Keratinocyte (primary cell): ENCODE measurements around the gene LLGL1. TPM values are rescaled to one million over a fixed set of nuclear protein-coding genes. Genes with fewer than 3 reads are reported as not detected.

ENCODE experiments used
- DNase-seq: peaks from one replicate; pipeline ENCODE4 v3.0.0-alpha.2; 2011; ENCODE audit warnings: low read depth, missing footprints, low spot score
- FAIRE-seq: peaks from 2 replicates; lab custom pipeline; 2011; peaks lifted over from hg19 to GRCh38; lab: Jason Lieb, UNC
- H2AFZ ChIP-seq: 2 replicates; pipeline ENCODE4 v1.6.0; 2012; ENCODE audit warnings: low read length, control low read depth, inconsistent platforms; ENCODE audit not compliant: control insufficient read depth
- H3K27ac ChIP-seq: 2 replicates; pipeline ENCODE4 v1.5.1; 2011; ENCODE audit warnings: low read length; ENCODE audit not compliant: control insufficient read depth, insufficient read depth
- H3K27me3 ChIP-seq: 3 replicates; pipeline ENCODE4 v1.6.0; 2011; ENCODE audit warnings: low read length; ENCODE audit not compliant: control insufficient read depth, insufficient read depth; ENCODE audit errors: extremely low read depth
- H3K36me3 ChIP-seq, 2 experiments: 2 replicates in 1 of 2; 3 replicates in 1 of 2; pipeline ENCODE4 v1.5.1; 2011; ENCODE audit warnings: low read length in 2 of 2, mild to moderate bottlenecking in 1 of 2; ENCODE audit not compliant: control insufficient read depth in 2 of 2, insufficient read depth in 2 of 2; ENCODE audit errors: extremely low read depth in 1 of 2
- H3K4me1 ChIP-seq: 3 replicates; pipeline ENCODE4 v1.5.1; 2011; ENCODE audit warnings: low read length; ENCODE audit not compliant: control insufficient read depth, insufficient read depth; ENCODE audit errors: extremely low read depth
- H3K4me2 ChIP-seq: 3 replicates; pipeline ENCODE4 v1.6.0; 2011; ENCODE audit warnings: low read depth, low read length; ENCODE audit not compliant: control insufficient read depth, insufficient read depth; ENCODE audit errors: extremely low read depth
- H3K4me3 ChIP-seq, 3 experiments: fragments of 200-600 bp in 1 of 3; sonication (generic) in 1 of 3; 2 replicates in 2 of 3; 3 replicates in 1 of 3; pipeline ENCODE4 v1.5.1; 2011 to 2016; ENCODE audit warnings: low read length in 3 of 3, mild to moderate bottlenecking in 3 of 3, control low read depth in 2 of 3, inconsistent platforms in 1 of 3, low read depth in 1 of 3, mixed read lengths in 1 of 3, mixed run types in 1 of 3, moderate library complexity in 1 of 3; ENCODE audit not compliant: control insufficient read depth in 2 of 3, insufficient read depth in 2 of 3; ENCODE audit errors: extremely low read depth in 1 of 3
- H3K79me2 ChIP-seq: 2 replicates; pipeline ENCODE4 v1.6.0; 2012; ENCODE audit warnings: low read length; ENCODE audit not compliant: control insufficient read depth, insufficient read depth
- H3K9ac ChIP-seq: 3 replicates; pipeline ENCODE4 v1.6.0; 2011; ENCODE audit warnings: low read length; ENCODE audit not compliant: control insufficient read depth, insufficient read depth; ENCODE audit errors: extremely low read depth
- H3K9me1 ChIP-seq: 3 replicates; pipeline ENCODE4 v1.6.0; 2011; ENCODE audit warnings: low read length; ENCODE audit not compliant: control insufficient read depth, insufficient read depth; ENCODE audit errors: extremely low read depth
- H3K9me3 ChIP-seq: 2 replicates; pipeline ENCODE4 v1.5.1; 2012; ENCODE audit warnings: low read depth, low read length; ENCODE audit not compliant: control insufficient read depth
- H4K20me1 ChIP-seq: 3 replicates; pipeline ENCODE4 v1.6.0; 2011; ENCODE audit warnings: low read length; ENCODE audit not compliant: control insufficient read depth, insufficient read depth; ENCODE audit errors: extremely low read depth
- EZH2 ChIP-seq: IDR thresholded peaks from one replicate; pipeline ENCODE4 v1.6.1; 2012; ENCODE audit warnings: inconsistent platforms, mild to moderate bottlenecking, low read length, moderate library complexity
- dilution Hi-C: fragments of 300-500 bp; cut with MboI; formaldehyde crosslinking; loops from one replicate; pipeline ENCODE4 v1.7.0; 2020; ENCODE audit warnings: low sequenced_read_pairs; ENCODE audit not compliant: extremely low pct_ligation_motif_present
- polyA plus RNA-seq, 5 experiments: library from polyadenylated mRNA; depleted of rRNA in 3 of 5; stranded (reverse) in 3 of 5; stranded (forward) in 1 of 5; unstranded in 1 of 5; fragments of >200 nt; gene quantifications; 1 replicate in 1 of 5; 2 replicates in 3 of 5; 3 replicates in 1 of 5; pipeline versions ENCODE4 v1.2.1 to v1.2.3, GENCODE V29; 2011 to 2012; ENCODE audit warnings: missing spikeins in 2 of 5, low read depth in 1 of 5, low replicate concordance in 1 of 5
- TF ChIP-seq, protein P1 (sequence below), 3 experiments: IDR thresholded peaks in 1 of 3; conservative IDR thresholded peaks in 1 of 3; optimal IDR thresholded peaks in 1 of 3; 2 replicates in 2 of 3; 3 replicates in 1 of 3; pipeline versions ENCODE3 to v1.5.1; 2011; ENCODE audit warnings: low read length in 3 of 3, mild to moderate bottlenecking in 3 of 3, moderate library complexity in 2 of 3, control low read depth in 1 of 3, inconsistent platforms in 1 of 3; ENCODE audit not compliant: insufficient read depth in 2 of 3; ENCODE audit errors: extremely low read depth in 1 of 3

The LLGL1 gene
- polyA plus RNA-seq, 1 donor (not counting 4 experiments of a cell fraction or from before 2014, with no cell fraction given) = 13.8 TPM

DNA sequence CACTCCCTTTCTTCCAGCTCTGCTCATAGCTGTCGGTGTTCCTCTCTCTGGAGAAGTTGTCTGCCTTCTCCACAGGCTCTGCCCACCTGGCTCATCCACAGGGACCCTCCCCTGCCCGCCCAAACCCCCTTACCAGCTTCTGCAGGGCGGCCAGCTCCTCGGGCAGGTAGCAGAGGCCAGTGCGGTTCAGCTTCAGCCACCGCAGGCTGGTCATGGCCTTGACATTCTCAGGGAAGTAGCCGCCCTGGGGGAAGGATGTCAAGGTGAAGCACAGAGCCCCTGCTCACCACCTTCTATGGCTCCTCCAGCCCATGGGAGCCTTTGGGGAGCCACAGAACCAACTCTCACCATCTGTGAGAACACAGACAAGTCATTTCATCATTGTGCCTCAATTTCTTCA lies 31.3 kb downstream of the LLGL1 start:
- H4K20me1 ChIP-seq = peaks cover 12% of the 10 kb centered on the region

DNA sequence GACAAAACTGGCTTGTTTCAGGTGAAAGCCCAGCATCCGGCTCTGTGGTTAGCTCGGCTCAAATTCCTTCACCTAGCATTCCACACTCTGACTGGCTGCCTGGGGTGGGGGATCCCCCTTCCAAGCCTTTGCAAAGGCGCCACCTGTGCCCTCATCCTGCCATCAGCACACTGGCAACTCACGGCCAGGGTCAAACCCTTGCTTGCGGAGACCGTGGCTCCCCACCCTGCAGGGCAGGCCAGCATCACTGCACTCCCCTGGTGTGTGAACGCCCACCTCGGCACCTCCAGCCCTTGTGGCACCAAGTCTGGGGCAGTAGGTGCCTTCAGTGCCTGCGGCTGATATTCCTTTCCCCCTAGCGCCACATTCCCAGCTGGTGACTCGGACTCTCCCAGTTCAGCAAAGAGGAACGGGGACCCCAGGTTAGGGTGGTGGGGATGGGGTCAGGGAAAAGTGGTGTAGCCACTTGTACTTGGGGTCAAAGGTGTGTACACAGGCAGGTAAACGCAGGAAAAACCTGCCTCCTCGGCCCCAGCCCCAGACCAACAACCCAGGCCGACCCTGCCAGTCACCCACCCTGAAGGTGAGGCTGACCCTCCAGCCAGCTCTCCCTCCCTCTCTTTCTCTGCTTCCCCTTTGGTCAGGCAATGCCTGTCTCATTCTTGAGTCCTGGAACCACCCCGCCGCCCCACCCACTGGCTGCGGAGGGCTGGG lies 32.0 kb downstream of the LLGL1 start:
- H4K20me1 ChIP-seq = peaks cover 12% of the 10 kb centered on the region
- no peaks in the 10 kb centered on the region for H3K9me3 ChIP-seq
- TF ChIP-seq, protein P1, sequence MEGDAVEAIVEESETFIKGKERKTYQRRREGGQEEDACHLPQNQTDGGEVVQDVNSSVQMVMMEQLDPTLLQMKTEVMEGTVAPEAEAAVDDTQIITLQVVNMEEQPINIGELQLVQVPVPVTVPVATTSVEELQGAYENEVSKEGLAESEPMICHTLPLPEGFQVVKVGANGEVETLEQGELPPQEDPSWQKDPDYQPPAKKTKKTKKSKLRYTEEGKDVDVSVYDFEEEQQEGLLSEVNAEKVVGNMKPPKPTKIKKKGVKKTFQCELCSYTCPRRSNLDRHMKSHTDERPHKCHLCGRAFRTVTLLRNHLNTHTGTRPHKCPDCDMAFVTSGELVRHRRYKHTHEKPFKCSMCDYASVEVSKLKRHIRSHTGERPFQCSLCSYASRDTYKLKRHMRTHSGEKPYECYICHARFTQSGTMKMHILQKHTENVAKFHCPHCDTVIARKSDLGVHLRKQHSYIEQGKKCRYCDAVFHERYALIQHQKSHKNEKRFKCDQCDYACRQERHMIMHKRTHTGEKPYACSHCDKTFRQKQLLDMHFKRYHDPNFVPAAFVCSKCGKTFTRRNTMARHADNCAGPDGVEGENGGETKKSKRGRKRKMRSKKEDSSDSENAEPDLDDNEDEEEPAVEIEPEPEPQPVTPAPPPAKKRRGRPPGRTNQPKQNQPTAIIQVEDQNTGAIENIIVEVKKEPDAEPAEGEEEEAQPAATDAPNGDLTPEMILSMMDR (optimal IDR thresholded peaks at IDR 0.05 in 1 of 3, IDR thresholded peaks at IDR 0.05 in 1 of 3, conservative IDR thresholded peaks at IDR 0.05 in 1 of 3; ENCODE audit: extremely low read depth in 1 of 3, insufficient read depth in 2 of 3, low read length in 3 of 3) = peak in 1 of 3 experiments; percentile 29
- TF ChIP-seq EZH2 = no peak
- H3K79me2 ChIP-seq = peaks cover 65% of the 10 kb centered on the region
- H3K36me3 ChIP-seq = peaks cover 36 to 39% of the 10 kb centered on the region in 2 experiments
- H3K4me2 ChIP-seq = peak overlapping the region; percentile 89
- no peaks in the 10 kb centered on the region for H3K27me3 ChIP-seq
- H3K4me1 ChIP-seq = peaks cover 33% of the 10 kb centered on the region
- peak overlapping the region; percentile 77 to 84 (median 81) for H3K4me3 ChIP-seq
- H3K9me1 ChIP-seq = peaks cover 7% of the 10 kb centered on the region
- dilution Hi-C loops = no loop called here
- H2AFZ ChIP-seq = no peak overlapping the region
- H3K9ac ChIP-seq = peak overlapping the region; percentile 81
- FAIRE-seq (peak; percentile 82), DNase-seq (no peak)
- peak overlapping the region; percentile 87 for H3K27ac ChIP-seq

More for the DNA sequence above, 31.3 kb downstream of the LLGL1 start:
- Histone ChIP-seq H3K9ac (peak overlapping the region; percentile 36), H3K27ac (peak overlapping the region; percentile 57), H3K79me2 (peaks cover 59% of the 10 kb centered on the region), H3K4me1 (peaks cover 31% of the 10 kb centered on the region), H3K4me3 (peak overlapping the region; percentile 77 to 84 (median 81)), H3K27me3 (no peaks in the 10 kb centered on the region), H3K9me1 (peaks cover 7% of the 10 kb centered on the region), H3K36me3 (peaks cover 42 to 45% of the 10 kb centered on the region in 2 experiments), H2AFZ (no peak overlapping the region), H3K9me3 (no peaks in the 10 kb centered on the region), H3K4me2 (peak overlapping the region; percentile 89)
- dilution Hi-C loops = no loop called here
- no peak for FAIRE-seq
- TF ChIP-seq, protein P1 (optimal IDR thresholded peaks at IDR 0.05 in 1 of 3, IDR thresholded peaks at IDR 0.05 in 1 of 3, conservative IDR thresholded peaks at IDR 0.05 in 1 of 3; ENCODE audit: extremely low read depth in 1 of 3, insufficient read depth in 2 of 3, low read length in 3 of 3) = no peak
- TF ChIP-seq EZH2 = no peak
- DNase-seq = no peak
